Measurements from ENCODE around the gene OBSCN.

The OBSCN gene

GRCh38 chr1:228358039-228358763, 150.4 kb downstream of the OBSCN start:
- peak; percentile 56 for DNase-seq (ENCODE audit: low spot score)

DNA sequence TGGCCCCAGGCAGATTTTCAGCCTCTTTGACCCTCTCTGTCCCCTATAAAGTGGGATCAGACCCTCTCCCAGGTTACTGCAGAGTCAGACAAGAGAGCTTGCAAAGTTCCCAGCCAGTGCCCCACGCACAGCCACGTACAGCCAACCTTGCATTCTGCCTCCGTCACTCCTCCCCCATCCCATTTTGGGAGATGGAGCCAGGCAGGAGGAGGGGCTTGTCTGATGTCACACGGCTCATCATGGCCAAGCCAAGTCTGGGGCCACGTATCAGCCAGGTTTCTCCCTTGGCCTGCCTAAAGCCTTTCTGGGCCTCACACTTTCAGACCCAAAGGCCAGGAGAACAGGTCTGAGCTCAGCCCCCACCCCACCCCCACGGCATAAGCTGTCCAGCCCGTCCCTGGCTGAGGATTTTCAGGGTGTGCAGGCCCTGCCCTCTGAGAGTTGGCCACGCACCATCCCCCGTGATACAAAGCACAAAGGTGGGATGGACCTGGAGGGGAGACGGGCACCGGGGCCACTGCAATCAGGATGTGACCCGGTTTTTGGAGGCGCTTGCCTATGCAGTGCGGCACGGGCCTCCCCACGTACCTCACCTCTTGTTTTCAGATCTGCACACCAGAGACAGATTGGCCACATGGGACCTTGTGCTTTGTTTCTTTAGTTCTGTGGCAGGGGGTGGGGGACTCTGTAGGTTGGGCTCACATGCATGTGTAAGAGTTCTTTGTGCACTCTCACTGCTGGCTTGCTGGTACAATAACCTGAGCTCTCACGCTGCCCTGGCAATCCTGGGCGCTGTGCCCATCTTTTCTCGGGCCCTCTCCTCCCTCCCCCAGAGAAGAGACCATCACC, 151.1 kb downstream of the OBSCN start:
- no peak for DNase-seq (ENCODE audit: low spot score)

- DNase-seq (ENCODE audit: low spot score): no peak
Observed at GRCh38 chr1:228359613-228360532, 152.0 kb downstream of the OBSCN start.

GRCh38 chr1:228360533-228361313, 152.9 kb downstream of the OBSCN start:
- DNase-seq (ENCODE audit: low spot score): no peak

DNA sequence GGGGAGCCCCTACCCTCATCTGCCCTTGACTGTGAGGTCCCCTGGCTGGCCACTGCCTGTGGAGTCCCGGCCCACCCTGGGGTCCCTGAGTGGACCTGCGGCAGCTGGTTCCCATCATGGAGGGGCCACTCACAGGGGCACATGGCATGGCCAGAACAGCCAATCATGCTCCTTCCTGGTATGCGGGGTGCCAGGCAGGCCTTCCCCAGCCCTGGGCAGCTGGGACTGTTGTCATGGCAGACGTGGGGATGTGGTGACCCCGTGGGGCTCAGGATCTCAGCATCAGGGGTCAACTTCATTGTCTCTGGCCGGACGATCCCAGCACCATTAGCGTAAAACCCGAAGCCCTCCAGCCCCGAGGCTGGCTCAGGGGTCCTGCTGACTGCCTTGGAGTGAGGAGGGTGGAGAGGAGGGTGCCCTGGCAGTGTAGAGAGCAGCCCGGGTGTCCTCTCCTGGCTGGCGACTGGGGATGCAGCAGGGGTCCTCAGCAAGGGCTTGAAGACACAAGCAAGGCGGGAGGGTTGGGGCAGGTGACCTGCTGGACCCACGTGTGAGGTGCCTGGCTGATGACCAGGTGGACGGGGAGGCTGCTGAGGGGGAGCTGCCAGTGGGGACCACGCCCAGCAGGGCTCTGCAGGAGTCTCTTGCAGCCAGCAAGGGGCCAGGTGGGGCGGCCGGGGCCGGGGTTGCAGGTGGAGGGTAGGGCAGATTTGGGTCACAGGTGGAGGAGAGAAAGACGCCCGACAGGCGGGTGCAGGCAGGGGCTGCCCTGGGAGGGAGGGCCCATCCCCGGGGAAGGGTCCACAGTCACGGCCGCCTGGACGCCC, 153.7 kb downstream of the OBSCN start:
- no peak for DNase-seq (ENCODE audit: low spot score)

DNA sequence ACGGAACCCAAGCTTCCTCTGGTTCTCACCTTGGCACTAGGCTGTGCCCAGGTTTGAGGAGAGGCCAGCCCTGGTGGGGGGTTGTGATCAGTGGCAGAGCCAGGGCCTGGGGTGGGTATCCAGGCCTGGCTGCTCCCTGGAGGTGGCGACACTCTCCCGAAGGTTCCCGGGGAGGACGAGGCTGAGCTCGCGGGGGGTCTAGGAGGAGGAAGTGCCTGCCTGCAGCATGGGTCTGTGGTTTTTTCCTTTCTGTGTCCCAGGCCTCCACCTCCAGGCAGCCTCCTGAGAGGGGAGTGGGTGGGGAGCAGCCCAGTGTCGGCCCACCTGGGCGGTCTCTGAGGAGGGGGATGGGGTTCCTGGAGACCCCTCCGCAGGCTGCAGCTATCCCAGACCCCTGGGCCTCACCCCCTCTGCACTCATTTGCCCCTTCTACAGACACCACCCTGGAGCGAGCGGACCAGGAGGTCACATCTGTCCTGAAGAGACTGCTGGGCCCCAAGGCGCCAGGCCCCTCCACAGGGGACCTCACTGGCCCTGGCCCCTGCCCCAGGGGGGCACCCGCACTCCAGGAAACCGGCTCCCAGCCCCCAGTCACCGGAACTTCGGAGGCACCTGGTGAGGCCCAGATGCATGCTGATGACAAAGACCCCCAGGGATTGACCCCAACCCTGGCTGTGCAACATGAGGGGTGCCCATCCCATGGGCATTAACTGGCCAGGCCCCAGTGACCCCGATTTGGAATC, 154.5 kb downstream of the OBSCN start:
- no peak for DNase-seq (ENCODE audit: low spot score)

DNA sequence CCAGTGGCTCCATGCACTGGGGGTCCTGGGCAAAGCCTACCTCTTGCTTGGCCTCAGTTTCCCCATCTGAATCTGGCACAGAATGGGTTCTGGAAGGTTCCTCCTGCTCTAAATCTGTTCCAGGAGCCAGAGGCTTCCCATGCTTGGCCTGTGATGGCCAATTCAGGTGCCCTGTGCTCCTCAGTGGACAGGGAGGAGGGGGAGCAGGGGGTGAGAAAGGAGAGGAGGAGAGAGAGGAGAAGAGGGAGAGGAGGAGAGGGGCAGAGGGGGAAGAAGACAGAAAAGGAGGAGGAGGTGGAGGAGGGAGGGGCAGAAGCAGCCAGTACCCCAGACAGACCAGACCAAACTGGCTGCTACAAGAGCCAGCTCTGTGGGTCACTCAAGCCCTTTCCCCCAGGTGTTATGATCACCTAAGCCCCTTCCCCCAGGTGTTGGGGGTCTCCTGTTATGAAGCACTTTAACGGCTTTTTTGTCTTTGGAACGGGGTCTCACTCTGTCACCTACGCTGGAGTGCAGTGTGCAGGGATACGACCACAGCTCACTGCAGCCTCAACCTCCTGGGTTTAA, 155.1 kb downstream of the OBSCN start:
- no peak for DNase-seq (ENCODE audit: low spot score)

DNA sequence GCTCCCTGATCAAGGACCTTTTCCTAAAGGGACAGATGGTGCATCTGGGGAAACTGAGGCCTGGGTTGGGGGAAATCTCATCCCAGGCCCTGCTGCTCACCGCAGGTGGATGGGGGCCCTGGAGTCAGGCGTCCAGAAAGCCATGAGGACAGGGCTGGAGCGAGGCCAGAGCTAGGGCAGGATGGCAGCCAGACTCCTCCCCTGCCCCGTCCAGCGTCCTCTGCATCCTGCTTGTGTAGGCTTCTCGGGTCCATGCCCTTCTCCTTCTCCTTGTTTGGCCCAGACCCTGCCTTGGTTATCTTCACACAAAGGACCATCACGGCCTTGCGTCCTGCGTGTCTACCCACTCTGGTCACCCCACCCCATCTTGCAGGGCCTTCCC, 155.8 kb downstream of the OBSCN start:
- DNase-seq (ENCODE audit: low spot score): no peak

- no peak for DNase-seq (ENCODE audit: low spot score)
Observed at GRCh38 chr1:228364068-228364705, 156.3 kb downstream of the OBSCN start.

GRCh38 chr1:228364706-228365213, 156.9 kb downstream of the OBSCN start:
- DNase-seq (ENCODE audit: low spot score): no peak

DNA sequence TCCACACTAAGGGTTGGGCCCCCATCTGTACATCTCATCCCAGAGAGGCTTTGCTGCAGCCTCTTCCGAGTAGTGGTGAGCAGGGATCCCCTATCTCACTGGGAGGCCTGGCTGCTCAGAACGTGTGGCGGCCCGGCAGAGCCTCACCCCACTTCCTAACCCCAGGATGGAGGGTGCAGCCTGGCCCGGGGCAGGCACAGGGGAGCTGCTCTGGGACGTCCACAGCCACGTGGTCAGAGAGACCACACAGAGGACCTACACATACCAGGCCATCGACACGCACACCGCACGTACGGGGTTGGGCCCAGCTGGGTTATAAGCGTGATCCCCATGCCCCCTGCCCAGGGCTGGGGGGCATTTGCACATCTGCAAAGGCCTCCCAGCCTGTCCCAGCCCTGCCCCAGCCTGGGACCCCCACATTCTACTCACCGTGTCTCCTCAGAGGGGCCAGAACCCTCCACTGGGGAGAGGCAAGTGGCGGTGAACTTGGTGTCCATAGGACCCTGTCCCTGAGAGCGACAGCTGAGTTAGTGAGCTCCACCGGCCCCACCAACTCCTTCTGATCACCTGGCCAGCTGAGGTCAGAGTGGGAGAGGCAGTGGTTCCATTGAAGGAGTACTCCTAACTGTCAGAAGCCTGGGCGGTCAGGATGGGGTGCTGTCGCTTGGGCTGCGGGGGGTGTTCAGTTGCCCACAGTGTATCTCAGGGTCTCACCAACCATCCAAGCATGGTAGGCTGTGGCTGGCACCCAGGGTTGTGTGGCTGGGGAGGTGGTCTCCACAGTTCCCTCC, 157.6 kb downstream of the OBSCN start:
- no peak for DNase-seq (ENCODE audit: low spot score)

GRCh38 chr1:228366062-228366865, 158.4 kb downstream of the OBSCN start:
- DNase-seq (ENCODE audit: low spot score): no peak

DNA sequence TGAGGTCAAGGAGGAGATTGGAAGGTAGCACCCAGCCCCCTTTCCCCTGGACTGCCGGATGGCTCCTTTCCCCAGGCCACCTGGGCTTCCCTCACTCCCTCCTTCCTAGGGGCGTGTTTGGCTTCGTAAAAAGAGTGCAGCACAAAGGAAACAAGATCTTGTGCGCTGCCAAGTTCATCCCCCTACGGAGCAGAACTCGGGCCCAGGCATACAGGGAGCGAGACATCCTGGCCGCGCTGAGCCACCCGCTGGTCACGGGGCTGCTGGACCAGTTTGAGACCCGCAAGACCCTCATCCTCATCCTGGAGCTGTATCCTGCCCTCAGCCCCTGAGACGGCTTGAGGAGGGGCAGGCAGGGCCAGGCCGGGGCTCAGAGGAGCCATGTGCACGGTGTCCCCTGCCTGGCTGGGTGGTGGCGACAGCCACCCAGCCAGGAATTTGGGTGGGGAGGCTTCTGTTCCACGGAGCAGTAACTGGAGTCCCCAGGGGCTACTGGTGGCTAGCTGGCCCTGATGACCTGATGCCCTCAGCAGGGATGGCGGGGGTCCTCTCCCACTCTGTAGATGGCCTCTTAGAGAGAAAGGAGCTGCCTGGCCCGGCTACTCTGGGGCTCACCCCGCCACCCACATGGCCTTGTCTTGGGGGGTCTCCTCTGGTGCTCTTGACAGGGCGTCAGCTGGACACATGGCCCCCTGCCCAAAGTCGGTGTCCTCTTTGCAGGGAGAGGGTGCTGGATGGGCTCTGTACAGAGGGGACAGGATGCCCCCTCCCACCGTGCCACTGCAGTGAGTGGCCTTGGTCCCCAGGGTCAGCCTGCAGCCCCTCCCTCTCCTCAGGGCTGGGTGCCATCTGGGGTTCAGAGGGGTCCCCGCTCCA, 159.3 kb downstream of the OBSCN start:
- no peak for DNase-seq (ENCODE audit: low spot score)

DNA sequence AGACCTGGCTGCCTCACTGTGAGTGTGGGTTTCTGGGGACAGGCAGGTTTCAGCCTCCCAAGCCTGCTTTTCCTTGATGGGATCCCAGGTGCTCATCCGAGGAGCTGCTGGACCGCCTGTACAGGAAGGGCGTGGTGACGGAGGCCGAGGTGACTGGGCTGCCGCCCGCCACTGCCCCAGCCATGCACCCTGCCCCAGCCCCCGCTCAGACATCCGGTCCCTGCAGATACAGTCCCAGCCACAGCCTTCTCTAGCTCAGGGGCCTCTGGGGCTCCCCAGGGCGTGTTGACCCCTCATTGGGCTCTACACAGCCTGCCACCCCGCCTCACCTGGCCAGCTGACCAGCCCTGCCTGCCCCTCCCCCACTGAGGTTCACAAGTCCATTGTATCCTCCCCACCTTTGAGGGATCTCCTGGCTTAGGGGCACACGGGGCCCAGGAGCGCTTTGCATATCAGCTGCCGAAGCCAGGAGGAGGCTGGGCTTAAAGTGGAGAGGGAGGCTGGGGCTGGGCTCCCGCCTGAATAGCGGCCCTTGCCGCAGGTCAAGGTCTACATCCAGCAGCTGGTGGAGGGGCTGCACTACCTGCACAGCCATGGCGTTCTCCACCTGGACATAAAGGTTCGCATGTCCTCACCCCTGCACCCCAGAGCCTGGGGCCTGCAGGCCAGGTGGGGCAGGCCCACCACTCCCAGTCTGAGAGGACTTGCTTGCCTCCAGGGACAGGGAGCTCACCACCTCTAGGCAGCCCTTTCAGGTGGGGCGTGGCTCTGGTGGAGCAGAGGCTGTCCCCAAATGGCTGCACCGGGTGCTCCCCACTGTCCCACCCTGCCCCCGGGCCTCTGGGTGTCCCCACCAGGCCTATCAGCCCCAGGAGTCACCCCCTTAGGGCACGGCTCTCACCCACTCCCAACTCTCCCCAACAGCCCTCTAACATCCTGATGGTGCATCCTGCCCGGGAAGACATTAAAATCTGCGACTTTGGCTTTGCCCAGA, 160.3 kb downstream of the OBSCN start:
- DNase-seq (ENCODE audit: low spot score): peak; percentile 20

Data from kidney tubule cell (primary cell).